Breast epithelium (tissue), 3 donors: ENCODE measurements around the gene TMC5.

Source experiments
- POLR2A ChIP-seq: fragments of 450-650 bp; IDR thresholded peaks from one replicate; pipeline ENCODE4 v1.6.1; 2016; ENCODE audit warnings: antibody characterized with exemption, mild to moderate bottlenecking, moderate library complexity
- POLR2AphosphoS5 ChIP-seq, 3 donors: sonication (generic); formaldehyde crosslinking; IDR thresholded peaks; one replicate each; pipeline ENCODE4 v1.6.1; 2017; ENCODE audit warnings: antibody characterized with exemption in 3 of 3
- TF ChIP-seq, protein P1 (sequence below), 3 donors: fragments of 450-650 bp; IDR thresholded peaks; one replicate each; pipeline ENCODE4 v1.5.1; 2016 to 2017; ENCODE audit warnings: antibody characterized with exemption in 3 of 3, mild to moderate bottlenecking in 3 of 3, moderate library complexity in 3 of 3

DNA sequence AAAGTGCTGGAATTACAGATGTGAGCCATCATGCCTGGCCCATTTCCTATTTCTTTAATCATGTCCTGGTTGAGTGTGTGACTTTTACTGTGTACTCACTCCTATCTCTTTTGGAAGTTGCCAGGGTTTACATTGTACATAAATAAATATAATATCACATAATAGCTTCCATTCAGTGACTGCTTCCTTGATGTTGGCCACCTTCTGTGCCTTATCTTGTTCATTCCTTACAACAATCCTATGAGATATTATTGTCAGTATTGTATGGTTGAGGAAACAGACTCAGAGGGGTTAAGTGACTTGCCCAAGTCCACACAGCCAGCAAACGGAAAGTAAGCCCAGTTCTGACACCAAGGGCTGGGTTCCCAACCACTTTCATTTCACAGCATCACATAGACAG lies 16.9 kb downstream of the TMC5 start:
- TF ChIP-seq, protein P1, sequence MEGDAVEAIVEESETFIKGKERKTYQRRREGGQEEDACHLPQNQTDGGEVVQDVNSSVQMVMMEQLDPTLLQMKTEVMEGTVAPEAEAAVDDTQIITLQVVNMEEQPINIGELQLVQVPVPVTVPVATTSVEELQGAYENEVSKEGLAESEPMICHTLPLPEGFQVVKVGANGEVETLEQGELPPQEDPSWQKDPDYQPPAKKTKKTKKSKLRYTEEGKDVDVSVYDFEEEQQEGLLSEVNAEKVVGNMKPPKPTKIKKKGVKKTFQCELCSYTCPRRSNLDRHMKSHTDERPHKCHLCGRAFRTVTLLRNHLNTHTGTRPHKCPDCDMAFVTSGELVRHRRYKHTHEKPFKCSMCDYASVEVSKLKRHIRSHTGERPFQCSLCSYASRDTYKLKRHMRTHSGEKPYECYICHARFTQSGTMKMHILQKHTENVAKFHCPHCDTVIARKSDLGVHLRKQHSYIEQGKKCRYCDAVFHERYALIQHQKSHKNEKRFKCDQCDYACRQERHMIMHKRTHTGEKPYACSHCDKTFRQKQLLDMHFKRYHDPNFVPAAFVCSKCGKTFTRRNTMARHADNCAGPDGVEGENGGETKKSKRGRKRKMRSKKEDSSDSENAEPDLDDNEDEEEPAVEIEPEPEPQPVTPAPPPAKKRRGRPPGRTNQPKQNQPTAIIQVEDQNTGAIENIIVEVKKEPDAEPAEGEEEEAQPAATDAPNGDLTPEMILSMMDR (IDR thresholded peaks at IDR 0.05): no peak
- TF ChIP-seq POLR2A (no peak), POLR2AphosphoS5 (IDR thresholded peaks at IDR 0.05) (no peak)
